ENCODE results near the gene GDF10.
A peak's percentile ranks its signal among the peaks of the same experiment; 100 is the strongest.

The GDF10 gene

GRCh38 chr10:47260505-47261111 lies 39.4 kb upstream of the GDF10 start:
- Histone ChIP-seq H3K4me2 (ENCODE audit: low read length) (peak overlapping the region; percentile 57), H3K4me3 (ENCODE audit: low read length) (peak overlapping the region; percentile 12; the same call in 1 of the 2 replicates), H2AFZ (ENCODE audit: low read depth, low read length) (peak overlapping the region; percentile 63)

GRCh38 chr10:47261121-47261520 lies 38.9 kb upstream of the GDF10 start:
- Histone ChIP-seq H4K20me1 (ENCODE audit: insufficient read depth, low read length) (no peaks in the 10 kb centered on the region), H3K27ac (ENCODE audit: low read length) (peak overlapping the region; percentile 90), H3K4me3 (ENCODE audit: low read length) (peak overlapping the region; percentile 12; the same call in 1 of the 2 replicates), H3K4me2 (ENCODE audit: low read length) (peak overlapping the region; percentile 57), H3K36me3 (replicated peaks; ENCODE audit: low read depth, low read length) (no peaks in the 10 kb centered on the region), H2AFZ (ENCODE audit: low read depth, low read length) (peak overlapping the region; percentile 63), H3K79me2 (ENCODE audit: low read length) (no peaks in the 10 kb centered on the region), H3K4me1 (ENCODE audit: low read length) (peaks cover 40% of the 10 kb centered on the region), H3K9ac (ENCODE audit: low read length) (peak overlapping the region; percentile 51), H3K27me3 (ENCODE audit: low read depth, low read length) (no peaks in the 10 kb centered on the region), H3K9me3 (ENCODE audit: insufficient read depth, low read length) (no peaks in the 10 kb centered on the region)
- TF ChIP-seq EZH2phosphoT487 (IDR thresholded peaks at IDR 0.05; ENCODE audit: low read depth) = no peak
- no peak for TF ChIP-seq CTCF (IDR thresholded peaks at IDR 0.05; ENCODE audit: low read depth, low read length)

More at GRCh38 chr10:47260505-47261111, 39.4 kb upstream of the GDF10 start:
- no peaks in the 10 kb centered on the region for H3K9me3 ChIP-seq (ENCODE audit: insufficient read depth, low read length)
- no peaks in the 10 kb centered on the region for H4K20me1 ChIP-seq (ENCODE audit: insufficient read depth, low read length)
- no peaks in the 10 kb centered on the region for H3K27me3 ChIP-seq (ENCODE audit: low read depth, low read length)
- peak overlapping the region; percentile 90 for H3K27ac ChIP-seq (ENCODE audit: low read length)
- H3K9ac ChIP-seq (ENCODE audit: low read length) = peak overlapping the region; percentile 51
- TF ChIP-seq EZH2phosphoT487 (IDR thresholded peaks at IDR 0.05; ENCODE audit: low read depth) (no peak), CTCF (IDR thresholded peaks at IDR 0.05; ENCODE audit: low read depth, low read length) (peak; percentile 6; the same call in 1 of the 2 replicates)
- no peaks in the 10 kb centered on the region for H3K79me2 ChIP-seq (ENCODE audit: low read length)
- peaks cover 40% of the 10 kb centered on the region for H3K4me1 ChIP-seq (ENCODE audit: low read length)
- H3K36me3 ChIP-seq (replicated peaks; ENCODE audit: low read depth, low read length) = no peaks in the 10 kb centered on the region

GRCh38 chr10:47261556-47261955 lies 38.4 kb upstream of the GDF10 start:
- Histone ChIP-seq H2AFZ (ENCODE audit: low read depth, low read length) (peak overlapping the region; percentile 63), H3K9me3 (ENCODE audit: insufficient read depth, low read length) (no peaks in the 10 kb centered on the region), H3K4me1 (ENCODE audit: low read length) (peaks cover 40% of the 10 kb centered on the region)

More at GRCh38 chr10:47261556-47261955, 38.4 kb upstream of the GDF10 start:
- Histone ChIP-seq H3K4me2 (ENCODE audit: low read length) (peak overlapping the region; percentile 57), H3K79me2 (ENCODE audit: low read length) (no peaks in the 10 kb centered on the region), H3K27ac (ENCODE audit: low read length) (peak overlapping the region; percentile 90), H3K36me3 (replicated peaks; ENCODE audit: low read depth, low read length) (no peaks in the 10 kb centered on the region), H3K4me3 (ENCODE audit: low read length) (no peak overlapping the region), H4K20me1 (ENCODE audit: insufficient read depth, low read length) (no peaks in the 10 kb centered on the region), H3K27me3 (ENCODE audit: low read depth, low read length) (no peaks in the 10 kb centered on the region), H3K9ac (ENCODE audit: low read length) (peak overlapping the region; percentile 31; the same call in 1 of the 2 replicates)
- no peak for TF ChIP-seq CTCF (IDR thresholded peaks at IDR 0.05; ENCODE audit: low read depth, low read length)
- TF ChIP-seq EZH2phosphoT487 (IDR thresholded peaks at IDR 0.05; ENCODE audit: low read depth) = no peak

All from OCI-LY3 (cell line).